HepG2 (cell line): Measurements from ENCODE around the gene STK32B. TPM values are rescaled to one million over a fixed set of nuclear protein-coding genes. Genes with fewer than 3 reads are reported as not detected.

Source experiments
- ATAC-seq: fragments of 200-7000 bp; cut with Tn5 transposase; 3 replicates; pipeline ENCODE4 v1.9.1; 2020; ENCODE audit warnings: mild to moderate bottlenecking, moderate library complexity
- BruUV-seq: library from RNA; stranded (reverse); fragments of 400-500 nt; replicated peaks from 2 replicates; lab custom pipeline; 2021; lab: Mats Ljungman, UMichigan
- CTCF ChIA-PET: fragments of 300-600 bp; formaldehyde crosslinking; extraction: SDS; loops from one replicate; lab custom pipeline; 2021; ENCODE audit warnings: low total read pairs, inconsistent platforms, low intra/inter-chr PET ratio; lab: Yijun Ruan, JAX
- POLR2A ChIA-PET: fragments of 350-600 bp; sonication (Branson Sonifier 250); formaldehyde crosslinking; loops from one replicate; lab custom pipeline; 2020; ENCODE audit warnings: antibody characterized with exemption, inconsistent platforms; lab: Yijun Ruan, JAX
- DNase-seq: peaks from one replicate; pipeline ENCODE4 v3.0.0-alpha.2; 2015; ENCODE audit warnings: low spot score
- FAIRE-seq: peaks from 3 replicates; lab custom pipeline; 2011; peaks lifted over from hg19 to GRCh38; lab: Jason Lieb, UNC
- H2AFZ ChIP-seq: one replicate; pipeline ENCODE4 v1.6.1; 2011; ENCODE audit warnings: low read length, inconsistent platforms
- H3K27ac ChIP-seq: fragments of 300-600 bp; 3 replicates; pipeline ENCODE4 v1.8.0; 2011; ENCODE audit warnings: mixed run types, mild to moderate bottlenecking, mixed read lengths, low read length, inconsistent platforms; ENCODE audit not compliant: insufficient read depth; ENCODE audit errors: extremely low read length
- H3K27me3 ChIP-seq, 2 experiments: fragments of 200-600 bp in 1 of 2; 2 replicates in 1 of 2; 3 replicates in 1 of 2; pipeline versions ENCODE4 v1.6.0 to v1.8.0; 2011; ENCODE audit warnings: low read length in 2 of 2, mild to moderate bottlenecking in 2 of 2, moderate library complexity in 2 of 2, inconsistent platforms in 1 of 2; ENCODE audit not compliant: insufficient read depth in 2 of 2, control insufficient read depth in 1 of 2
- H3K36me3 ChIP-seq, 2 experiments: fragments of 200-600 bp in 1 of 2; replicated peaks in 1 of 2; 2 replicates in 1 of 2; 3 replicates in 1 of 2; pipeline versions ENCODE4 v1.5.1 to v1.8.0; 2011; ENCODE audit warnings: low read length in 2 of 2, inconsistent platforms in 1 of 2; ENCODE audit not compliant: insufficient read depth in 2 of 2, control insufficient read depth in 1 of 2
- H3K4me1 ChIP-seq: 2 replicates; pipeline ENCODE4 v1.5.1; 2012; ENCODE audit warnings: low read length, inconsistent platforms; ENCODE audit not compliant: insufficient read depth
- H3K4me2 ChIP-seq: 2 replicates; pipeline ENCODE4 v1.6.0; 2011; ENCODE audit warnings: low read depth, low read length, inconsistent platforms
- H3K4me3 ChIP-seq, 3 experiments: fragments of 200-600 bp in 1 of 3; sonication (generic), shearing (Covaris generic) in 1 of 3; replicated peaks in 1 of 3; 2 replicates each; pipeline ENCODE4 v1.5.1; 2011 to 2016; ENCODE audit warnings: low read length in 3 of 3, inconsistent platforms in 2 of 3, low read depth in 2 of 3, mild to moderate bottlenecking in 2 of 3, control low read depth in 1 of 3, mixed read lengths in 1 of 3; ENCODE audit not compliant: insufficient read depth in 1 of 3
- H3K79me2 ChIP-seq: one replicate; pipeline ENCODE4 v1.6.1; 2011; ENCODE audit warnings: low read length, inconsistent platforms; ENCODE audit not compliant: insufficient read depth
- H3K9ac ChIP-seq: 2 replicates; pipeline ENCODE4 v1.6.0; 2011; ENCODE audit warnings: mild to moderate bottlenecking, low read depth, low read length, inconsistent platforms; ENCODE audit not compliant: insufficient read depth
- H3K9me3 ChIP-seq: 2 replicates; pipeline ENCODE4 v1.5.1; 2012; ENCODE audit warnings: mild to moderate bottlenecking, low read length
- H4K20me1 ChIP-seq: 2 replicates; pipeline ENCODE4 v1.6.0; 2011; ENCODE audit warnings: inconsistent platforms, mild to moderate bottlenecking, low read length, moderate library complexity; ENCODE audit not compliant: insufficient read depth
- ARNT ChIP-seq: fragments of 450-650 bp; IDR thresholded peaks from 2 replicates; pipeline ENCODE4 v1.6.1; 2017
- CAMTA2 ChIP-seq: sonication (generic); formaldehyde crosslinking; IDR thresholded peaks from 2 replicates; pipeline ENCODE4 v1.4.0; 2020; ENCODE audit warnings: mild to moderate bottlenecking, missing genetic modification reagents, borderline replicate concordance
- FLYWCH1 ChIP-seq: sonication (generic); formaldehyde crosslinking; IDR thresholded peaks from 2 replicates; pipeline ENCODE4 v1.8.1; 2023; ENCODE audit warnings: mild to moderate bottlenecking, missing genetic modification reagents
- KDM6A ChIP-seq: IDR thresholded peaks from 2 replicates; pipeline ENCODE4 v1.6.1; 2016; ENCODE audit warnings: low read depth
- NAIF1 ChIP-seq: sonication (generic); formaldehyde crosslinking; IDR thresholded peaks from 2 replicates; pipeline ENCODE4 v1.5.0; 2020; ENCODE audit warnings: mild to moderate bottlenecking, missing genetic modification reagents, borderline replicate concordance
- NCOA2 ChIP-seq: sonication (generic); formaldehyde crosslinking; IDR thresholded peaks from 2 replicates; pipeline ENCODE4 v1.8.0; 2022; ENCODE audit warnings: inconsistent platforms
- NFE2L1 ChIP-seq: sonication (generic); formaldehyde crosslinking; IDR thresholded peaks from 2 replicates; pipeline ENCODE4 v1.4.0; 2020; ENCODE audit warnings: missing genetic modification reagents, mild to moderate bottlenecking, borderline replicate concordance
- SAFB2 ChIP-seq: sonication (generic); formaldehyde crosslinking; IDR thresholded peaks from 2 replicates; pipeline ENCODE4 v1.5.1; 2020; ENCODE audit warnings: missing genetic modification reagents, low read depth, mild to moderate bottlenecking, borderline replicate concordance
- SSRP1 ChIP-seq: IDR thresholded peaks from 2 replicates; pipeline ENCODE4 v1.6.1; 2016; ENCODE audit warnings: control low read depth
- TOE1 ChIP-seq: sonication (generic); formaldehyde crosslinking; IDR thresholded peaks from 2 replicates; pipeline ENCODE4 v1.4.0; 2020; ENCODE audit warnings: mild to moderate bottlenecking, missing genetic modification reagents
- ZBTB21 ChIP-seq: sonication (generic); formaldehyde crosslinking; IDR thresholded peaks from 2 replicates; pipeline ENCODE4 v1.4.0; 2020; ENCODE audit warnings: missing genetic modification reagents
- ZFP1 ChIP-seq: IDR thresholded peaks from 2 replicates; pipeline ENCODE4 v1.6.1; 2016
- ZFP41 ChIP-seq: sonication (generic); formaldehyde crosslinking; IDR thresholded peaks from 2 replicates; pipeline ENCODE4 v1.4.0; 2020; ENCODE audit warnings: mild to moderate bottlenecking, missing genetic modification reagents, borderline replicate concordance
- ZNF124 ChIP-seq: sonication (generic); formaldehyde crosslinking; IDR thresholded peaks from 2 replicates; pipeline ENCODE4 v1.4.0; 2020; ENCODE audit warnings: missing genetic modification reagents
- ZNF251 ChIP-seq: sonication (generic); formaldehyde crosslinking; IDR thresholded peaks from 2 replicates; pipeline ENCODE4 v1.9.0; 2021; ENCODE audit warnings: mild to moderate bottlenecking, missing genetic modification reagents
- ZNF569 ChIP-seq: sonication (generic); formaldehyde crosslinking; IDR thresholded peaks from 2 replicates; pipeline ENCODE4 v1.5.0; 2020; ENCODE audit warnings: mild to moderate bottlenecking, missing genetic modification reagents, moderate library complexity, borderline replicate concordance
- ZNF674 ChIP-seq: sonication (generic); formaldehyde crosslinking; IDR thresholded peaks from 2 replicates; pipeline ENCODE4 v1.5.0; 2020; ENCODE audit warnings: low read depth, mild to moderate bottlenecking, missing genetic modification reagents
- ZNF83 ChIP-seq: sonication (generic); formaldehyde crosslinking; IDR thresholded peaks from 2 replicates; pipeline ENCODE4 v1.4.0; 2020; ENCODE audit warnings: missing genetic modification reagents, mild to moderate bottlenecking, borderline replicate concordance
- WGBS: methylation state at CpG from one replicate; pipeline ENCODE4 v1.1.6; 2017; ENCODE audit warnings: low lambda C conversion rate; 5-methylcytosine and 5-hydroxymethylcytosine counted together
- in situ Hi-C: cut with HindIII; loops from 2 replicates; pipeline ENCODE4 v1.10.0; 2017; ENCODE audit warnings: low pct_unique_long_range_greater_than_20kb; ENCODE audit not compliant: extremely low pct_ligation_motif_present
- intact Hi-C: fragments of 100-400 bp; cut with micrococcal nuclease; formaldehyde crosslinking; loops from one replicate; pipeline ENCODE4 v1.10.0; 2022; ENCODE audit not compliant: unreplicated experiment
- polyA plus RNA-seq, 8 experiments: library from polyadenylated mRNA; depleted of rRNA in 3 of 8; stranded (reverse) in 7 of 8; unstranded in 1 of 8; fragments of >200 nt; fragmentation: Illumina TruSeq in 4 of 8; extraction: Trizol in 4 of 8; gene quantifications; 2 replicates each; pipeline versions ENCODE4 v1.2.1 to v1.2.3, GENCODE V29; 2011 to 2016; ENCODE audit warnings: low read depth in 4 of 8, missing spikeins in 1 of 8, mixed read lengths in 1 of 8; ENCODE audit not compliant: insufficient read depth in 1 of 8
- total RNA-seq, 5 experiments: library from RNA; depleted of rRNA; stranded (reverse); fragments of >200 nt; fragmentation: Illumina TruSeq; extraction: Trizol; gene quantifications; 2 replicates each; pipeline ENCODE4 v1.2.3, GENCODE V29; 2016; ENCODE audit warnings: low read depth in 1 of 5
- TF ChIP-seq, protein P1 (sequence below): IDR thresholded peaks from 2 replicates; pipeline ENCODE4 v1.6.1; 2012; ENCODE audit warnings: inconsistent platforms
- TF ChIP-seq, protein P2 (sequence below): IDR thresholded peaks from 2 replicates; pipeline ENCODE4 v1.6.1; 2016

STK32B gene
- total and polyA plus RNA-seq, 2 of the 13 experiments (the other 11 are each of a cell fraction or from before 2014, with no cell fraction given), result not detected

DNA sequence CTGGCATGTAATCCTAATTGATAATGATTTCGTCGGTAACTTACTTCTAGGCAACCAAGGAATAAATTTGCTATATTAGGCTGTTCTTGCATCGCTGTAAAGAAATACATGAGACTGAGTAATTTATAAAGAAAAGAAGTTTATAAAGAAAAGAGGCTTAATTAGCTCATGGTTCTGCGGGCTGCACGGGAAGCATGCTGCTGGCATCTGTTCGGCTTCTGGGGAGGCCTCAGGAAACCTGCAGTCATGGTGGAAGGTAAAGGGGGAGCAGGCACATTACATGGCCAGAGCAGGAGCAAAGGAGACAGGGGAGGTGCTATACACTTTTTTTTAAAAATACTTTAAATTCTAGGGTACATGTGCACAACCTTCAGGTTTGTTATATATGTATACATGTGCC lies 290.2 kb downstream of the STK32B start:
- FAIRE-seq, result no peak
- Histone ChIP-seq H2AFZ (no peak overlapping the region), H3K36me3 (no peaks in the 10 kb centered on the region), H3K4me3 (no peak overlapping the region), H3K4me1 (no peaks in the 10 kb centered on the region), H3K27ac (no peak overlapping the region), H3K27me3 (no peaks in the 10 kb centered on the region), H3K9ac (no peak overlapping the region), H3K79me2 (no peaks in the 10 kb centered on the region), H3K9me3 (no peaks in the 10 kb centered on the region), H3K4me2 (no peak overlapping the region), H4K20me1 (no peaks in the 10 kb centered on the region)
- 49% methylated on average over 6 of the region's 6 CpGs for WGBS
- no TSS peak for BruUV-seq
- in situ Hi-C loops, result no loop called here
- no peak for DNase-seq
- no peak for TF ChIP-seq ZNF124
- TF ChIP-seq SSRP1, result no peak
- TF ChIP-seq ZNF251, result no peak
- TF ChIP-seq, protein P1, sequence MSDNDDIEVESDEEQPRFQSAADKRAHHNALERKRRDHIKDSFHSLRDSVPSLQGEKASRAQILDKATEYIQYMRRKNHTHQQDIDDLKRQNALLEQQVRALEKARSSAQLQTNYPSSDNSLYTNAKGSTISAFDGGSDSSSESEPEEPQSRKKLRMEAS, result no peak
- TF ChIP-seq FLYWCH1 (CRISPR knock-in tag), result no peak
- no peak for TF ChIP-seq TOE1 (CRISPR knock-in tag)
- TF ChIP-seq NCOA2 (CRISPR knock-in tag), result no peak
- no peak for TF ChIP-seq ZNF569 (CRISPR knock-in tag)
- no peak for TF ChIP-seq KDM6A (CRISPR knock-in tag)
- CTCF ChIA-PET, result no interaction called here
- intact Hi-C loops, result no loop called here
- POLR2A ChIA-PET, result no interaction called here
- ATAC-seq, result no peak

DNA sequence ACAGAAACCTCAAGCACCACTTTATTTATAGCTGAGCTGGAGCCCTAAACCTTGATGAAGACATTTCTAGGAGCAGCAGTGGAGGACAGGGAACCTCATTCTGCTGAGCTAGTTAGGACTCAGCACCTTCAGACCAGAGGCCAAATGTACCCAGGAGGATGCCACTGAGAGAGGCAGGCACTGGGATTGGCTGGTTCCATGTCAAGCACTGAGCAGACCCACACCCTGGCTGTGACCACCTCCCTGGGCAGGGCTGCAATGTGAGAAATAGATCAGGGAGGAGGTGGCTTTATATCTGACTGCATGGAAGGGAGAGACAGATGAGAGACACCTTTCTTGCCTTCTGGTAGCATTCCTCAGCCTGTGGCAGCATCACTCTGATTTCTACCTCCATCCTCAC lies 304.6 kb downstream of the STK32B start:
- no peak for DNase-seq
- intact Hi-C loops, result no loop called here
- H3K4me1 ChIP-seq, result no peaks in the 10 kb centered on the region
- CTCF ChIA-PET, result no interaction called here
- H2AFZ ChIP-seq, result no peak overlapping the region
- H3K27me3 ChIP-seq, result no peaks in the 10 kb centered on the region; a peak in 1 of 5 replicates
- FAIRE-seq, result no peak
- in situ Hi-C loops, result no loop called here
- no peak overlapping the region for H3K4me3 ChIP-seq
- H4K20me1 ChIP-seq, result no peaks in the 10 kb centered on the region
- TF ChIP-seq ZBTB21 (CRISPR knock-in tag) (no peak), CAMTA2 (no peak), NAIF1 (no peak), NFE2L1 (CRISPR knock-in tag) (no peak), ZFP41 (no peak), SAFB2 (no peak), ARNT (no peak), ZNF674 (CRISPR knock-in tag) (no peak), ZFP1 (CRISPR knock-in tag) (no peak), ZNF83 (CRISPR knock-in tag) (no peak)
- TF ChIP-seq, protein P2, sequence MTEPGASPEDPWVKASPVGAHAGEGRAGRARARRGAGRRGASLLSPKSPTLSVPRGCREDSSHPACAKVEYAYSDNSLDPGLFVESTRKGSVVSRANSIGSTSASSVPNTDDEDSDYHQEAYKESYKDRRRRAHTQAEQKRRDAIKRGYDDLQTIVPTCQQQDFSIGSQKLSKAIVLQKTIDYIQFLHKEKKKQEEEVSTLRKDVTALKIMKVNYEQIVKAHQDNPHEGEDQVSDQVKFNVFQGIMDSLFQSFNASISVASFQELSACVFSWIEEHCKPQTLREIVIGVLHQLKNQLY (CRISPR knock-in tag), result no peak
- no peak overlapping the region for H3K9ac ChIP-seq
- no peak overlapping the region for H3K27ac ChIP-seq
- no peak overlapping the region for H3K4me2 ChIP-seq
- H3K79me2 ChIP-seq, result no peaks in the 10 kb centered on the region
- H3K9me3 ChIP-seq, result no peaks in the 10 kb centered on the region
- BruUV-seq, result no TSS peak
- no peak for ATAC-seq
- H3K36me3 ChIP-seq, result no peaks in the 10 kb centered on the region
- POLR2A ChIA-PET, result no interaction called here
